Stimulated activated naive B cell treated with anti-CD40 and anti-IgM and Interleukin-4, amounts not matched to agents 10 μg/mL and 1 μg/mL and 100 μg/mL, for 72 hours (primary cell): ENCODE data around the gene FREY1.

Experiments used
- ATAC-seq, 2 donors: fragments of 150-1000 bp; cut with Tn5 transposase; replicated peaks; 2 replicates each; pipeline ENCODE4 v1.10.0; 2021; ENCODE audit warnings: moderate library complexity in 1 of 2
- DNase-seq: peaks from one replicate; pipeline ENCODE4 v3.0.0; 2021
- H3K27ac Mint-ChIP-seq: one replicate; pipeline ENCODE4 v1.8.0; 2022; ENCODE audit warnings: mild to moderate bottlenecking, mixed read lengths
- H3K27me3 Mint-ChIP-seq, 2 donors: one replicate each; pipeline ENCODE4 v1.8.0; 2022; ENCODE audit warnings: mixed read lengths in 2 of 2
- H3K36me3 Mint-ChIP-seq, 2 donors: one replicate each; pipeline ENCODE4 v1.8.0; 2022; ENCODE audit warnings: mixed read lengths in 2 of 2, mild to moderate bottlenecking in 1 of 2
- H3K4me1 Mint-ChIP-seq, 2 donors: one replicate each; pipeline ENCODE4 v1.8.0; 2022; ENCODE audit warnings: mixed read lengths in 2 of 2, mild to moderate bottlenecking in 1 of 2
- H3K4me3 Mint-ChIP-seq, 2 donors: one replicate each; pipeline ENCODE4 v1.8.0; 2022; ENCODE audit warnings: mild to moderate bottlenecking in 2 of 2, mixed read lengths in 2 of 2, moderate library complexity in 1 of 2
- H3K9me3 Mint-ChIP-seq, 2 donors: one replicate each; pipeline ENCODE4 v1.8.0; 2022; ENCODE audit warnings: mixed read lengths in 2 of 2, mild to moderate bottlenecking in 1 of 2

Gene FREY1

GRCh38 chr11:45886816-45887520 lies 20.1 kb downstream of the FREY1 start:
- H3K36me3 Mint-ChIP-seq: peaks cover 14 to 20% of the 10 kb centered on the region in 2 donors
- no peaks in the 10 kb centered on the region for H3K9me3 Mint-ChIP-seq
- no peak overlapping the region for H3K27ac Mint-ChIP-seq
- no peak overlapping the region for H3K4me3 Mint-ChIP-seq
- H3K27me3 Mint-ChIP-seq: peaks cover 6 to 16% of the 10 kb centered on the region in 2 donors
- DNase-seq (no peak), ATAC-seq (no peak)
- peaks cover 12 to 18% of the 10 kb centered on the region in 2 donors for H3K4me1 Mint-ChIP-seq

GRCh38 chr11:45885921-45886721 lies 20.9 kb downstream of the FREY1 start:
- peaks cover 21 to 24% of the 10 kb centered on the region in 2 donors for H3K36me3 Mint-ChIP-seq
- no peak overlapping the region for H3K27ac Mint-ChIP-seq
- peaks cover 12 to 18% of the 10 kb centered on the region in 2 donors for H3K4me1 Mint-ChIP-seq
- DNase-seq (no peak), ATAC-seq (no peak)
- H3K9me3 Mint-ChIP-seq: no peaks in the 10 kb centered on the region
- H3K27me3 Mint-ChIP-seq: peaks cover 6 to 12% of the 10 kb centered on the region in 2 donors
- peak overlapping the region in 1 of 2 donors; percentile 61 for H3K4me3 Mint-ChIP-seq

- ATAC-seq: peak; percentile 86 to 88
- no peak within 1 kb of the TSS for H3K27ac Mint-ChIP-seq
- H3K27me3 Mint-ChIP-seq: peaks cover 2 to 7% of the 10 kb centered on the region in 2 donors
Observed at GRCh38 chr11:45885274-45885920, 21.7 kb downstream of the FREY1 start, which contains the start of gene MAPK8IP1. Gene MAPK8IP1, plus strand, starts transcription at chr11:45885651. Its CDS starts 170 bp downstream, at chr11:45885821.

GRCh38 chr11:45884596-45885185 lies 22.4 kb downstream of the FREY1 start:
- H3K4me1 Mint-ChIP-seq: peaks cover 12 to 18% of the 10 kb centered on the region in 2 donors
- ATAC-seq: no peak
- H3K36me3 Mint-ChIP-seq: peaks cover 33 to 34% of the 10 kb centered on the region in 2 donors
- H3K27me3 Mint-ChIP-seq: peaks cover 0 to 4% of the 10 kb centered on the region in 2 donors
- DNase-seq: no peak
- H3K4me3 Mint-ChIP-seq: peak overlapping the region; percentile 83 to 87
- H3K9me3 Mint-ChIP-seq: no peaks in the 10 kb centered on the region
- no peak overlapping the region for H3K27ac Mint-ChIP-seq

More at GRCh38 chr11:45885274-45885920, 21.7 kb downstream of the FREY1 start, which contains the start of gene MAPK8IP1:
- H3K4me3 Mint-ChIP-seq: peak within 1 kb of the TSS; percentile 83 to 87
- H3K36me3 Mint-ChIP-seq: peaks cover 28% of the 10 kb centered on the region in 2 donors
- no peaks in the 10 kb centered on the region for H3K9me3 Mint-ChIP-seq
- no peak for DNase-seq
- H3K4me1 Mint-ChIP-seq: peaks cover 12 to 18% of the 10 kb centered on the region in 2 donors

- Mint-ChIP-seq H3K27me3 (no peaks in the 10 kb centered on the region), H3K27ac (no peak overlapping the region), H3K9me3 (no peaks in the 10 kb centered on the region), H3K36me3 (peaks cover 52 to 53% of the 10 kb centered on the region in 2 donors), H3K4me1 (peaks cover 12 to 18% of the 10 kb centered on the region in 2 donors), H3K4me3 (no peak overlapping the region)
- DNase-seq: no peak
- ATAC-seq: no peak
Observed at GRCh38 chr11:45881708-45882368, 25.2 kb downstream of the FREY1 start.

GRCh38 chr11:45880772-45881570 lies 26.1 kb downstream of the FREY1 start:
- Mint-ChIP-seq H3K9me3 (no peaks in the 10 kb centered on the region), H3K4me3 (no peak overlapping the region), H3K4me1 (peaks cover 12 to 18% of the 10 kb centered on the region in 2 donors), H3K27ac (no peak overlapping the region), H3K36me3 (peaks cover 57% of the 10 kb centered on the region in 2 donors), H3K27me3 (no peaks in the 10 kb centered on the region)
- ATAC-seq: no peak
- no peak for DNase-seq

- DNase-seq (no peak), ATAC-seq (no peak)
- Mint-ChIP-seq H3K27me3 (no peaks in the 10 kb centered on the region), H3K4me1 (peaks cover 10 to 14% of the 10 kb centered on the region in 2 donors), H3K27ac (no peak overlapping the region), H3K4me3 (no peak overlapping the region), H3K36me3 (peaks cover 57 to 62% of the 10 kb centered on the region in 2 donors), H3K9me3 (no peaks in the 10 kb centered on the region)
Observed at GRCh38 chr11:45879803-45880686, 27.0 kb downstream of the FREY1 start.

GRCh38 chr11:45877845-45878244 lies 29.2 kb downstream of the FREY1 start:
- Mint-ChIP-seq H3K4me1 (no peaks in the 10 kb centered on the region), H3K9me3 (no peaks in the 10 kb centered on the region), H3K27ac (no peak overlapping the region), H3K27me3 (no peaks in the 10 kb centered on the region), H3K4me3 (no peak overlapping the region), H3K36me3 (peaks cover 58 to 72% of the 10 kb centered on the region in 2 donors)
- no peak for ATAC-seq
- no peak for DNase-seq

GRCh38 chr11:45877221-45877620 lies 29.9 kb downstream of the FREY1 start:
- Mint-ChIP-seq H3K9me3 (no peaks in the 10 kb centered on the region), H3K36me3 (peaks cover 54 to 71% of the 10 kb centered on the region in 2 donors), H3K27ac (peak overlapping the region; percentile 51), H3K4me1 (no peaks in the 10 kb centered on the region), H3K27me3 (no peaks in the 10 kb centered on the region), H3K4me3 (no peak overlapping the region)
- ATAC-seq (no peak), DNase-seq (no peak)

GRCh38 chr11:45876401-45876800 lies 30.7 kb downstream of the FREY1 start:
- peaks cover 0 to under 1% of the 10 kb centered on the region in 2 donors for H3K4me1 Mint-ChIP-seq
- ATAC-seq (no peak), DNase-seq (no peak)
- no peaks in the 10 kb centered on the region for H3K9me3 Mint-ChIP-seq
- H3K27me3 Mint-ChIP-seq: no peaks in the 10 kb centered on the region
- peaks cover 48 to 69% of the 10 kb centered on the region in 2 donors for H3K36me3 Mint-ChIP-seq
- no peak overlapping the region for H3K27ac Mint-ChIP-seq
- H3K4me3 Mint-ChIP-seq: no peak overlapping the region

GRCh38 chr11:45872651-45873356 lies 34.3 kb downstream of the FREY1 start:
- Mint-ChIP-seq H3K27me3 (no peaks in the 10 kb centered on the region), H3K36me3 (peaks cover 34 to 73% of the 10 kb centered on the region in 2 donors), H3K27ac (no peak overlapping the region), H3K4me3 (no peak overlapping the region), H3K4me1 (peaks cover 0 to 3% of the 10 kb centered on the region in 2 donors), H3K9me3 (no peaks in the 10 kb centered on the region)
- ATAC-seq (peak; percentile 87 to 94), DNase-seq (peak; percentile 15)

GRCh38 chr11:45871638-45872037 lies 35.4 kb downstream of the FREY1 start:
- Mint-ChIP-seq H3K36me3 (peaks cover 24 to 71% of the 10 kb centered on the region in 2 donors), H3K27ac (no peak overlapping the region)
- no peak for ATAC-seq

More at GRCh38 chr11:45871638-45872037, 35.4 kb downstream of the FREY1 start:
- Mint-ChIP-seq H3K4me3 (no peak overlapping the region), H3K9me3 (no peaks in the 10 kb centered on the region), H3K27me3 (no peaks in the 10 kb centered on the region), H3K4me1 (peaks cover 0 to 3% of the 10 kb centered on the region in 2 donors)
- no peak for DNase-seq
